ENCODE data around the gene PARVA.

The PARVA gene

DNA sequence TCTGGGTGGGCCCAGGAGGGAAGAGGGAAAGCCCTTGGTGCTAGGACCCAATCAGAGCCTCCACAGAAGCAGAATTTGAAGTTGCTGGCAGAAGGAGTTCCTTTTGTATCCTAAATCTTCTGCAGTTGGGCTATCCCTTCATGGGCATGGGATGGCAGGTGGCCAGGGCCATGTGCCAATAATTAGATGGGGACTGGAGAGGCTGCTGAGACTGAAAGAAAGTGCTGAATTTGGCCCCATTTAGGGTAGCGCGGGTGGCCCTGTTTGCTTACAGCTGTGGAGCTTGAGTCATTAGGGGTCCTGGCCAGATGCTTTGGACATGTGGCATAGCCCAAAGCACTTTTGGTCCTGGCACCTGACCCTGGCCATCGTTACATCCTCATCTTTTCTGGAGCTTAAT lies 27.1 kb downstream of the PARVA start:
- DNase-seq: no peak

- DNase-seq: no peak
Measured at GRCh38 chr11:12408156-12408770, 30.9 kb downstream of the PARVA start.

DNA sequence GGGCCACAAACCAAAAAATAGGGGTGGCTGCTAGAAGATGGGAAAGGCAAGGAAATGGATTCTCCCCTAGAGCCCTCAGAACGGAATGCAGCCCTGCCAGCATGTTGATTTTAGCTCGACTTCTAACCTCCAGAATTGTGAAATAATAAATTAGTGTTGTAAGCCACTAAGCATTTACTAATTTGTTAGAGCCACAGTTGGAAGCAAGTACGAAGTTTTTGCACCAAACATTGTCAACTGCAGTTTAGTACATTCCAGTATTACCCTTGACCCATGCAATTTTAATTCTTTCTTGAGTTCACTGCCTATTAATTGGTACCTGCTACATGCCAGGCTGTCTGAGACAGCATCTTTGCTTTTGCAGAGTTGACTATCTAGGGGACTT lies 32.2 kb downstream of the PARVA start:
- no peak for DNase-seq

- no peak for DNase-seq
Measured at GRCh38 chr11:12410006-12410728, 32.8 kb downstream of the PARVA start.

- DNase-seq: no peak
Measured at GRCh38 chr11:12411393-12411792, 34.0 kb downstream of the PARVA start.

DNA sequence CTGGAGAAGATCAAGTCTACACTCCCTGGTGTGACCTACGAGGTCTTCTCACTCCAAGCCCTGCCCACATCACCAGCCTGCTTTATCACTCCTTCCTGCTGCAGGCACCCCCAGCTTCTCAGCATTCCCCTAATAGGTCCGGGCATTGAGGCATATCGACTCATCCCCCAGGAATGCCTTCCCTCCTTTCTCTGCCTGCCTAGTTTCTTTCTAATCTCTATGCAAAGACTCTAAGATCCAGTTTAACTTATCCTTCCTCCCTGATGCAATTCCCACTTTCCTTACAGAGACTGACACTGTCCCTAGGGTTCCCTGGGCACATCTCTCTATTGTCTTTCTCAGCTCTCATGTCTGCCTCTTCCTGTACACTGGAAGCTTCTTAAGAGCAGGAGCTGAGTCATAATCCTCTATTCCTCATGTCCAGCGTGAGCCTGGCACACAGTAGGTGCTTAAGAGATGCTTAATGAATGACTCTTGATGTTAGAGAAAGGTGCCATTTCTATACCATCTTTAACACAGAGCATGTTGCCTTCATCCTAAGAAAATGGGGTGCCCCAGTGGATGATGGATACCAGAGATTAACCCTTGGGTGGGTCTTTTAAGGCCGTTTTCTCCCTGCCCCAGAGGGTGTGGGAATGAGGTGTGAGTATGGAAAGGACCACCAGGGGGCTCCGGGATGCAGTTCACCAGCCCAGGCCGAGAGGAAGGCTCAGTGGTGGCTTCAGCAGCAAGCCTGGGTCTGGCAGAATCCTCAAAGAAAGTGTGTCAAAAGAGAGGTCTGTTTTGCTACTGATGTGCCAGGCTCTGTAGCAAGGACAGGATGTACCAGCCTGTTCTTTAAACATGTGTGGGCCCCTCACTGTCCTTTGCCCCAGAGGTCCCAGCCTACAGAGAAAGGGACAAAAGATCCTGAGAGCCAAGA lies 34.7 kb downstream of the PARVA start:
- no peak for DNase-seq

DNA sequence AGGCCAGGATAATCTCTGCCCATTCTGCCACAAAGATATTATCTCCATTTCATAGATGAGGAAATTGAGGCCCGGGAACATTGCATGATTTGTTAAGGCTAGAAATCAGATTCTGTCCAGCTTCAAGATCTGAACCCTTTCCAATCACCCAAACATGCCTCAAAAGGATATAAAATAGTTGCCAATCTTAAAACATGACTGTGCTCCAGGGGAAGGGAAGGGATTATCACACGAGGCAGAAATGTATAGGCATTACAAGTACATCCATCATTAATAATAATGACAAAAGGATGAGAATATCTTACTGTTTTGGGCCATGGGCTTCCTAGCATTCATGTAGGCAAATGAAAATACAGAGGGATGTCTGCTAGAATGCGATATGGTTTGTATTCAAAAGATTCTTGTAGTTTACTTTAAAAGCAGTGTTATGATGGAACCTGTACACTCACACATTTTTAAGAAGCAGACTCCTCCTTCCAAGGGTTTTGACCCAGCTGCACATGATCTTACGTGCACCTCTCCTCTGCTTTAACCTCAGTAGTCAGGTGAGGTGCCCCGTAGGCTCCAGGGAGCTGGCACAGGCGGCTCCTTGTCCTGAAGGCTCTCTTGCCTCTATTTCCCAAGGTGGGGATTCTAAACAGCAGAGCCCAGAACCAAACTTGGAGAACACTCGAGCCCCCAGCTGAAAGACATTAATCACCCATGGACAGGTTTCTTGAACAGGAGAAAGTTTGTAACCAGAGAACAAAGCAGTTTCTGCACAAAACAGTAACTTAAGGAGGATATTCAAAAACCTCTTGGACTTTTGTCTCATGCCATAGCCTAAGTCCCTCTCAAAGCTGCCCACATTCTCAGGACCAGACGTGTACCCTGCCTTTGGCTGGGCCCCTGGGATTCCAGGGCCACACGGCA lies 36.0 kb downstream of the PARVA start:
- no peak for DNase-seq

GRCh38 chr11:12414611-12415010 lies 37.2 kb downstream of the PARVA start:
- no peak for DNase-seq

DNA sequence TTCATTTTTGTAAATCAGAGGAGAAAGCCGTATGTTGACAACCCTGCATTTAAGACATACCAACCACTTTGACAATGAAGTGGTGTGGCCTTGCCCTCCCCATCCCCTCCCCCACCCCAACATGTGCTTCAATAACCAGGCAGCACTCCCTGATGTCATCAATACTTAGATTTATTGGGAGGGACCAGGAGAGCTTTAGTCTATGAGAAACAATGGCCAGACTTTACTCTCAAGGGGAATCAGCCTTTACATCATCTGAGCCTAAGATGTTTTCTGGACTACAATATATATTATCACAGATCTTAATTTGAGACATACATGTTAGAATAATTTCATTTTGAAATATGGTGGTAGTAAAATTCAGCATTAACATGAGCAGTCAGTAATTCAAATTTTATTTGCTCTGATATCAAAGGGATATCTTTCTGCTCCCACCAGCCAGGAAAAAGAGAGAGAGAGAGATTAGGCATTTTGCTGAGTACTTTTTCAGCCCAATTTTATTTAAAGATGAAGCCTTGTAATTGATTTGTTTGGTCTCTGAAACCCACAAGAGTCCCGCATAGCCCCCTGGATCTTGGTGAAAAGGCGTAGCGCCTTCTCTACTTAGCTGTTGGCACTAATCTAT lies 38.1 kb downstream of the PARVA start:
- DNase-seq: no peak

GRCh38 chr11:12416552-12416951 lies 39.2 kb downstream of the PARVA start:
- DNase-seq: no peak

- DNase-seq: no peak
Measured at GRCh38 chr11:12417691-12418611, 40.6 kb downstream of the PARVA start.

- no peak for DNase-seq
Measured at GRCh38 chr11:12420040-12420439, 42.7 kb downstream of the PARVA start.

DNA sequence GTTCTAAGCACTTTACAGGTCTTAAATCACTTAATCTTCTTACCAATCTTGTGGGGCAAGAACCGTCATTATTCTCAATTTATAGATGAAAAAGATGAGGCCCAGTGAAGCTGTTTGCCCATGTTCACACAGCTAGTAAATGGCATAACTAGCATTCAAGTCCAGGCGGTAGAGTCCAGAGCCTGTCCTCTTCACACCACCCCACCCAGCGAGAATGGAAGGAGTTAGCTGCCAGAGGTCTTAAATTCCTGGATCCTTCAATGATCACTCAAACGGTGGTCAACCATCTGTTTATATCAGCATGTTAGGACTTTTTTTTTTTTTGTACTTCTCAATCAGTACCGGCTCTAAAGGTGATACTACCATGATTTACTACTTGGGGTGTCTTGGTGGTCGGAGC lies 43.3 kb downstream of the PARVA start:
- DNase-seq: no peak

DNA sequence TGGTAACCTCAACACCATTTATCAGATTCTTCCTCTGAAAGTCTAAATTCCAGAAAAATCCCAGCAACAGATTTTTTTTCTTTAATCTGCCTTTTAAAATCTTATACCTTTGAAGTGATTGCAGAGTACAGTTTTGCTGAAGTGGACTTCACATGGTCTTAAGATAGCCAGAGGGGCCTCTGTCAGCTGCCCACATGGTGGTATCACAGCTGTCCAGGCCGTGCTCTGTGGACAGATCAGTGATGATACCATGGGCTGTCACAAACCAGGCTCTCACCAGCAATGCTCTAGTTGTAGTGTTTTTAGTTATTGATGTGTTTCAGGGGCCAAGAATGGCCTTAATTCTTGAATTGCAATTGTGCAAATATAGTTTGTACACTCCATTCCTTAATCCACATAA lies 44.0 kb downstream of the PARVA start:
- DNase-seq: no peak

DNA sequence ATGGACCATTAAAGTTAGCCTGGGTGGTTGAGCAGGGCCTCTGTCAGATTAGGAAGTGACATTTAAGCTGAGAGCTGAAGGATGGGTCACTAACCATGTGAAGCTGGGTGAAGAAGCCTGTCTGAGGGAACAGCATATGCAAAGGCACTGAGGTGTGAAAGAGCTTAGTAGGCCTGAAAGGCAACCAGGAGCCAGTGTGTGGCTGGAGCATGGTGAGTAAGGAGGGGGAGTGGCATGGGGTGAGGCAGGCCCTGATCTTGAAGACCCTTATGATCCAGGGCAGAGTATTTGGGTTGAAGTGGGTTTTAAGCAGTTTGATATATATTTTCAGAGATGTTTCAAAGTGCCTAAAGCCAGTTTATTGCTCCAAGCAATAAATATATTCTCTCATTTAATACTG lies 48.8 kb downstream of the PARVA start:
- no peak for DNase-seq

DNA sequence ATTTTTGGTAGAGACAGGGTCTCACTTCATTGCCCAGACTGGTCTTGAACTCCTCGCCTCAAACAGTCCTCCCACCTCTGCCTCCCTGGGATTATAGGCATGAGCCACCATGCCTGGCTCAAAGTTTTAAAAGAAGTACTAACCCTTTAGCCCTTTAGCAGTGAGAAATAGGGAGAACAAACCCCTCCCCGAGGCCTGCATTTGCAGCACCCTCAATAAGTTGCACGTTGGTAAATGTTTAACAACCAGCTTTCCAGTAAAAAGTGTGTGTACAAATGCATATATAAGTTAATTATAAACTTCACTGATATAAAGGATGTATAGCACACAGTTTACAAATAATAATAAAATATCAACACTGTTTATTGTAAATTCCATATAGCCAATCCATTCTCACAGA lies 51.8 kb downstream of the PARVA start:
- DNase-seq: no peak

GRCh38 chr11:12430351-12430750 lies 53.0 kb downstream of the PARVA start:
- DNase-seq: no peak

DNA sequence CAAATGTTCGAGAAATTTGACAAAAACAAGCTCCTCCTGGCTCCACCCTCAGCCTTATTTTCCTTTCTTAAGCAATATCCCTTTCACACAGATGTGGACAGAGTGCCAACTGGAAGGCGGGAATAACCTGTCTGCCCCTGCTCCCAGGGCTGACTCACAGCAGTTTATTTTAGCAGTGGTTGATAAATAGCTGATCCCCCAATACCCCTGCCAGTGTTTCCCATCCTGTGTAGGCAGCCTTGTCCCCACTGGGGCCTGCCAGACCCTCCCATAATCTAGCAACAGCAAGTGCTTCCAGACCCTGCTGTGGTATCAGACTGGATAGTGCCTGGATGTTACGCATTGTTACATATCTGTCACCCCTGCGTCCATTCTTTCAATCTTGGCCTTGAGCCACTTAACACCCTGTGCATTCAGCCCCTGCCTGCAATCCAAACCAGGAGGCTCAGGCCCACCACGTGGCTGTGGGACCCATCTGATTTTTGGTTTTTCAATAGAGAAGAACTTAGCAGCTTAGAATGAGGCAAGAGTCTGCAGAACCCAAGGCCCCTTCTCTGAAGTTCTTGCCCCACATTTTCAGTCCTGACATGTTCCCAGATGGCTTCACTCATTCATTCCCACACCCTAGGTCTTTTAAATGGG lies 53.7 kb downstream of the PARVA start:
- DNase-seq: no peak

GRCh38 chr11:12432507-12432906 lies 55.1 kb downstream of the PARVA start:
- DNase-seq: no peak

GRCh38 chr11:12433121-12433520 lies 55.8 kb downstream of the PARVA start:
- no peak for DNase-seq
